Neutrophil (primary cell): ENCODE results near the gene MYBPH.

ENCODE experiments used
- H3K27ac ChIP-seq: fragments of 200-600 bp; sonication (generic); 2 replicates; pipeline ENCODE4 v1.5.1; 2016; ENCODE audit warnings: mild to moderate bottlenecking, moderate library complexity
- H3K27me3 ChIP-seq: fragments of 200-600 bp; sonication (generic); 2 replicates; pipeline ENCODE4 v1.6.0; 2016; ENCODE audit warnings: mild to moderate bottlenecking
- H3K36me3 ChIP-seq: fragments of 200-600 bp; sonication (generic); 2 replicates; pipeline ENCODE4 v1.5.1; 2017
- H3K4me1 ChIP-seq, 2 experiments: fragments of 200-600 bp in 1 of 2; sonication (generic) in 1 of 2; 1 replicate in 1 of 2; 2 replicates in 1 of 2; pipeline versions ENCODE4 v1.5.1 to v1.6.1; 2013 to 2016; ENCODE audit warnings: low read depth in 1 of 2, low read length in 1 of 2, mild to moderate bottlenecking in 1 of 2, moderate library complexity in 1 of 2; ENCODE audit not compliant: control insufficient read depth in 1 of 2, insufficient read depth in 1 of 2
- H3K4me3 ChIP-seq, 2 experiments: fragments of 200-600 bp in 1 of 2; sonication (generic) in 1 of 2; 1 replicate in 1 of 2; 2 replicates in 1 of 2; pipeline ENCODE4 v1.5.1; 2013 to 2016; ENCODE audit warnings: low read depth in 1 of 2, low read length in 1 of 2, mild to moderate bottlenecking in 1 of 2, moderate library complexity in 1 of 2
- H3K9me3 ChIP-seq: fragments of 200-600 bp; sonication (generic); 2 replicates; pipeline ENCODE4 v1.5.1; 2016
- CTCF ChIP-seq: fragments of 200-600 bp; sonication (generic); IDR thresholded peaks from 2 replicates; pipeline ENCODE4 v1.5.1; 2016; ENCODE audit warnings: antibody characterized with exemption

The MYBPH gene

GRCh38 chr1:203139976-203140475 lies 35.6 kb downstream of the MYBPH start:
- H3K4me3 ChIP-seq = no peak overlapping the region
- no peaks in the 10 kb centered on the region for H3K4me1 ChIP-seq
- H3K9me3 ChIP-seq = no peaks in the 10 kb centered on the region
- H3K36me3 ChIP-seq = no peaks in the 10 kb centered on the region
- no peak overlapping the region for H3K27ac ChIP-seq
- no peak for TF ChIP-seq CTCF
- peaks cover 63% of the 10 kb centered on the region for H3K27me3 ChIP-seq

GRCh38 chr1:203138066-203138465 lies 37.6 kb downstream of the MYBPH start:
- Histone ChIP-seq H3K4me3 (no peak overlapping the region), H3K36me3 (no peaks in the 10 kb centered on the region), H3K27me3 (peaks cover 82% of the 10 kb centered on the region), H3K27ac (no peak overlapping the region), H3K9me3 (no peaks in the 10 kb centered on the region), H3K4me1 (no peaks in the 10 kb centered on the region)
- no peak for TF ChIP-seq CTCF

GRCh38 chr1:203137324-203137723 lies 38.3 kb downstream of the MYBPH start:
- peaks cover 90% of the 10 kb centered on the region for H3K27me3 ChIP-seq
- no peak for TF ChIP-seq CTCF
- no peaks in the 10 kb centered on the region for H3K4me1 ChIP-seq
- no peak overlapping the region for H3K27ac ChIP-seq
- H3K4me3 ChIP-seq = no peak overlapping the region
- H3K9me3 ChIP-seq = no peaks in the 10 kb centered on the region
- H3K36me3 ChIP-seq = no peaks in the 10 kb centered on the region

- Histone ChIP-seq H3K36me3 (no peaks in the 10 kb centered on the region), H3K27ac (no peak overlapping the region), H3K9me3 (no peaks in the 10 kb centered on the region), H3K27me3 (peaks cover 98% of the 10 kb centered on the region), H3K4me1 (no peaks in the 10 kb centered on the region), H3K4me3 (no peak overlapping the region)
- no peak for TF ChIP-seq CTCF
These were observed 39.1 kb downstream of the MYBPH start for GRCh38 chr1:203136409-203137042.

GRCh38 chr1:203135636-203136305 lies 39.9 kb downstream of the MYBPH start:
- Histone ChIP-seq H3K27me3 (peaks cover 100% of the 10 kb centered on the region), H3K27ac (no peak overlapping the region), H3K9me3 (no peaks in the 10 kb centered on the region), H3K36me3 (no peaks in the 10 kb centered on the region), H3K4me1 (no peaks in the 10 kb centered on the region), H3K4me3 (no peak overlapping the region)
- TF ChIP-seq CTCF = no peak
